ENCODE measurements around the gene RFTN1.

DNA sequence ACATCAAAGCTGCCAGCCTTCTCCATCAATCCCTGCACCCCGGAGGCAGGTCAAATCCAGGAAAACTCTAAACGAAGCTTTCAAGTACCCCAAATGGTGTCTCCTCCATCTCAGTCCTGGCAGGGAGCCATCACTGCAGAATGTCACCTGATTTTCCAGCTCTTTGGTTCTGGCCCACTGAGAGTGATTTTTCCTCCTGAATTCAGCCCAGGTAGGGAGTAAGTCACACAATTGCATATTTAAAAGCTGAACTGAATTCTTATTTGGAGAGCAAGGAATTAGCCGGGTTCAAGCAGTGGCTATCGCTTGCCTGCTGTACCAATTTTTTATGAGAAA, 5.3 kb downstream of the RFTN1 start:
- TF ChIP-seq CTCF (IDR thresholded peaks at IDR 0.05) (no peak), POLR2A (IDR thresholded peaks at IDR 0.05) (no peak)
